ENCODE data around the gene SENP2. TPM values are rescaled to one million over a fixed set of nuclear protein-coding genes. Genes with fewer than 3 reads are reported as not detected.
A peak's percentile ranks its signal among the peaks of the same experiment; 100 is the strongest.
"Not testable (repeated sequence)": the region's sequence is repeated elsewhere in the genome, so short reads cannot be mapped to it uniquely, and the experiment has no call there.

The SENP2 gene
- total RNA-seq, 2 experiments from 2014 or later, result 61.1 to 61.2 TPM

- Histone ChIP-seq H3K4me3 (ENCODE audit: low read length) (no peak overlapping the region), H3K27ac (ENCODE audit: low read depth in 1 of 2, low read length in 2 of 2) (no peak overlapping the region), H3K36me3 (ENCODE audit: insufficient read depth, low read length) (no peaks in the 10 kb centered on the region), H3K9me3 (ENCODE audit: control insufficient read depth in 1 of 2, insufficient read depth in 1 of 2, low read length in 2 of 2) (no peaks in the 10 kb centered on the region), H3K27me3 (ENCODE audit: control insufficient read depth in 1 of 2, insufficient read depth in 2 of 2, low read length in 2 of 2) (peaks cover 0 to 6% of the 10 kb centered on the region in 2 experiments), H3K4me1 (ENCODE audit: insufficient read depth, low read length) (peaks cover 16% of the 10 kb centered on the region)
- Mint-ChIP-seq H3K9me3 (no peaks in the 10 kb centered on the region), H3K36me3 (ENCODE audit: low read depth) (no peaks in the 10 kb centered on the region), H3K4me3 (no peak overlapping the region), H3K4me1 (ENCODE audit: low read depth) (peaks cover 22% of the 10 kb centered on the region), H3K27ac (peak overlapping the region; percentile 66), H3K27me3 (peaks cover 6% of the 10 kb centered on the region)
- peak; percentile 51 for ATAC-seq (ENCODE audit: poor library complexity)
- no peak for TF ChIP-seq CTCF (IDR thresholded peaks at IDR 0.05)
- intact Hi-C loops (cut with DNase I, micrococcal nuclease), result no loop called here
- ChIA-PET POLR2A (interaction anchor here (1.3 to 2.0 kb wide), 2 partner anchors 13 to 24 kb away, joined by 3 to 4 read pairs; no protein-coding TSS in a partner anchor), CTCF (no interaction called here)
- DNase-seq, result no peak
Measured at GRCh38 chr3:185561958-185562357, 24.1 kb upstream of the SENP2 start.

- DNase-seq, result no peak
- Mint-ChIP-seq H3K27me3 (no peaks in the 10 kb centered on the region), H3K9me3 (peaks cover 5% of the 10 kb centered on the region), H3K36me3 (ENCODE audit: low read depth) (peaks cover 3% of the 10 kb centered on the region), H3K4me1 (ENCODE audit: low read depth) (peaks cover 7% of the 10 kb centered on the region), H3K4me3 (no peak overlapping the region), H3K27ac (no peak overlapping the region)
- Histone ChIP-seq H3K4me3 (ENCODE audit: low read length) (no peak overlapping the region), H3K36me3 (ENCODE audit: insufficient read depth, low read length) (no peaks in the 10 kb centered on the region), H3K27me3 (ENCODE audit: control insufficient read depth in 1 of 2, insufficient read depth in 2 of 2, low read length in 2 of 2) (no peaks in the 10 kb centered on the region), H3K4me1 (ENCODE audit: insufficient read depth, low read length) (peaks cover 2% of the 10 kb centered on the region), H3K27ac (ENCODE audit: low read depth in 1 of 2, low read length in 2 of 2) (no peak overlapping the region), H3K9me3 (ENCODE audit: control insufficient read depth in 1 of 2, insufficient read depth in 1 of 2, low read length in 2 of 2) (peaks cover 3 to 9% of the 10 kb centered on the region in 2 experiments)
- intact Hi-C loops (cut with DNase I, micrococcal nuclease), result no loop called here
- no peak for ATAC-seq (ENCODE audit: poor library complexity)
- CTCF ChIA-PET, result no interaction called here
- TF ChIP-seq CTCF (IDR thresholded peaks at IDR 0.05), result no peak
- POLR2A ChIA-PET, result no interaction called here
Measured at GRCh38 chr3:185572183-185572582, 13.9 kb upstream of the SENP2 start.

GRCh38 chr3:185575108-185575869 lies 10.8 kb upstream of the SENP2 start:
- not testable (repeated sequence) for H3K4me1 ChIP-seq (ENCODE audit: insufficient read depth, low read length); H3K27me3 ChIP-seq (ENCODE audit: control insufficient read depth in 1 of 2, insufficient read depth in 2 of 2, low read length in 2 of 2); H3K4me3 Mint-ChIP-seq; H3K27ac Mint-ChIP-seq; H3K27ac ChIP-seq (ENCODE audit: low read depth in 1 of 2, low read length in 2 of 2); H3K4me3 ChIP-seq (ENCODE audit: low read length); H3K4me1 Mint-ChIP-seq (ENCODE audit: low read depth); H3K36me3 Mint-ChIP-seq (ENCODE audit: low read depth); H3K27me3 Mint-ChIP-seq; H3K36me3 ChIP-seq (ENCODE audit: insufficient read depth, low read length); H3K9me3 ChIP-seq (ENCODE audit: control insufficient read depth in 1 of 2, insufficient read depth in 1 of 2, low read length in 2 of 2); H3K9me3 Mint-ChIP-seq
- peak in 8 of 14 experiments; percentile 16 to 81 (median 26) for DNase-seq
- TF ChIP-seq CTCF (IDR thresholded peaks at IDR 0.05), result peak; percentile 68
- ATAC-seq (ENCODE audit: poor library complexity), result peak; percentile 94
- intact Hi-C loops (cut with DNase I, micrococcal nuclease), result loop anchor here in 1 of 2 experiments (5.0 kb wide), 1 partner anchor 78 kb away; the partner anchor contains the start of gene TMEM41A
- ChIA-PET POLR2A (interaction anchor here (1.0 to 1.3 kb wide), 3 partner anchors 9 to 14 kb away, joined by 3 to 10 read pairs (median 4); partner anchors contain the start of gene SENP2), CTCF (interaction anchor here (1.6 kb wide), 1 partner anchor 11 kb away, joined by 12 read pairs; the partner anchor contains the start of gene SENP2)
